ENCODE results near the gene ARID5B.

The ARID5B gene

GRCh38 chr10:62095181-62096122 is 194.0 kb downstream of the ARID5B start:
- Histone ChIP-seq H3K36me3 (ENCODE audit: control insufficient read depth in 1 of 2, insufficient read depth in 2 of 2, low read length in 2 of 2) (peaks cover 15 to 19% of the 10 kb centered on the region in 2 experiments), H3K4ac (ENCODE audit: low read depth, low read length) (no peak overlapping the region), H2BK12ac (ENCODE audit: low read length) (peak overlapping the region; percentile 10), H3K4me1 (ENCODE audit: control insufficient read depth in 1 of 2, insufficient read depth in 2 of 2, low read length in 2 of 2) (peaks cover 18 to 24% of the 10 kb centered on the region in 2 experiments), H3K4me3 (ENCODE audit: low read depth, low read length) (no peak overlapping the region), H2AFZ (ENCODE audit: insufficient read depth, low read length, poor library complexity) (no peak overlapping the region), H3K14ac (ENCODE audit: low read length) (no peak overlapping the region), H3K79me1 (ENCODE audit: low read length) (peaks cover 21% of the 10 kb centered on the region), H4K8ac (ENCODE audit: low read depth, low read length) (no peak overlapping the region), H3K27me3 (ENCODE audit: insufficient read depth, low read length) (no peaks in the 10 kb centered on the region), H4K12ac (ENCODE audit: low read depth, low read length) (no peak overlapping the region), H2BK5ac (ENCODE audit: low read depth, low read length, poor library complexity) (no peak overlapping the region), H4K91ac (ENCODE audit: low read depth, low read length) (no peak overlapping the region), H3K9me3 (ENCODE audit: insufficient read depth, low read depth, low read length) (no peaks in the 10 kb centered on the region), H2BK120ac (ENCODE audit: insufficient read depth, low read length, poor library complexity) (no peak overlapping the region), H3K18ac (ENCODE audit: low read length) (no peak overlapping the region), H2AK5ac (ENCODE audit: low read length) (no peak overlapping the region), H3K9ac (ENCODE audit: low read length) (no peak overlapping the region), H3K4me2 (ENCODE audit: low read length) (no peak overlapping the region), H3K23ac (ENCODE audit: low read length) (no peak overlapping the region), H3K27ac (ENCODE audit: low read depth, low read length) (peak overlapping the region; percentile 26), H3K79me2 (ENCODE audit: control insufficient read depth, insufficient read depth, low read length, poor library complexity) (peaks cover 7% of the 10 kb centered on the region)
- WGBS (ENCODE audit: extremely low coverage, insufficient coverage, insufficient read length): no CpG with 5 or more reads among the region's 12 CpGs
- no peak for DNase-seq

GRCh38 chr10:62096256-62096933 is 194.9 kb downstream of the ARID5B start:
- peaks cover 18 to 24% of the 10 kb centered on the region in 2 experiments for H3K4me1 ChIP-seq (ENCODE audit: control insufficient read depth in 1 of 2, insufficient read depth in 2 of 2, low read length in 2 of 2)
- H2BK120ac ChIP-seq (ENCODE audit: insufficient read depth, low read length, poor library complexity): no peak overlapping the region
- no peak overlapping the region for H4K91ac ChIP-seq (ENCODE audit: low read depth, low read length)
- H3K79me1 ChIP-seq (ENCODE audit: low read length): peaks cover 21% of the 10 kb centered on the region
- peaks cover 8 to 12% of the 10 kb centered on the region in 2 experiments for H3K36me3 ChIP-seq (ENCODE audit: control insufficient read depth in 1 of 2, insufficient read depth in 2 of 2, low read length in 2 of 2)
- H3K14ac ChIP-seq (ENCODE audit: low read length): no peak overlapping the region
- H3K23ac ChIP-seq (ENCODE audit: low read length): no peak overlapping the region
- peaks cover 7% of the 10 kb centered on the region for H3K79me2 ChIP-seq (ENCODE audit: control insufficient read depth, insufficient read depth, low read length, poor library complexity)
- no peak overlapping the region for H3K4ac ChIP-seq (ENCODE audit: low read depth, low read length)
- no peak overlapping the region for H3K4me3 ChIP-seq (ENCODE audit: low read depth, low read length)
- DNase-seq: no peak
- no peak overlapping the region for H3K27ac ChIP-seq (ENCODE audit: low read depth, low read length)
- H4K12ac ChIP-seq (ENCODE audit: low read depth, low read length): no peak overlapping the region
- H2BK12ac ChIP-seq (ENCODE audit: low read length): no peak overlapping the region
- H3K9ac ChIP-seq (ENCODE audit: low read length): no peak overlapping the region
- no peak overlapping the region for H2AFZ ChIP-seq (ENCODE audit: insufficient read depth, low read length, poor library complexity)
- H2BK5ac ChIP-seq (ENCODE audit: low read depth, low read length, poor library complexity): no peak overlapping the region
- H3K27me3 ChIP-seq (ENCODE audit: insufficient read depth, low read length): no peaks in the 10 kb centered on the region
- no peak overlapping the region for H3K4me2 ChIP-seq (ENCODE audit: low read length)
- no peak overlapping the region for H2AK5ac ChIP-seq (ENCODE audit: low read length)
- H4K8ac ChIP-seq (ENCODE audit: low read depth, low read length): no peak overlapping the region
- no peak overlapping the region for H3K18ac ChIP-seq (ENCODE audit: low read length)
- no CpG with 5 or more reads among the region's 4 CpGs for WGBS (ENCODE audit: extremely low coverage, insufficient coverage, insufficient read length)
- no peaks in the 10 kb centered on the region for H3K9me3 ChIP-seq (ENCODE audit: insufficient read depth, low read depth, low read length)

DNA sequence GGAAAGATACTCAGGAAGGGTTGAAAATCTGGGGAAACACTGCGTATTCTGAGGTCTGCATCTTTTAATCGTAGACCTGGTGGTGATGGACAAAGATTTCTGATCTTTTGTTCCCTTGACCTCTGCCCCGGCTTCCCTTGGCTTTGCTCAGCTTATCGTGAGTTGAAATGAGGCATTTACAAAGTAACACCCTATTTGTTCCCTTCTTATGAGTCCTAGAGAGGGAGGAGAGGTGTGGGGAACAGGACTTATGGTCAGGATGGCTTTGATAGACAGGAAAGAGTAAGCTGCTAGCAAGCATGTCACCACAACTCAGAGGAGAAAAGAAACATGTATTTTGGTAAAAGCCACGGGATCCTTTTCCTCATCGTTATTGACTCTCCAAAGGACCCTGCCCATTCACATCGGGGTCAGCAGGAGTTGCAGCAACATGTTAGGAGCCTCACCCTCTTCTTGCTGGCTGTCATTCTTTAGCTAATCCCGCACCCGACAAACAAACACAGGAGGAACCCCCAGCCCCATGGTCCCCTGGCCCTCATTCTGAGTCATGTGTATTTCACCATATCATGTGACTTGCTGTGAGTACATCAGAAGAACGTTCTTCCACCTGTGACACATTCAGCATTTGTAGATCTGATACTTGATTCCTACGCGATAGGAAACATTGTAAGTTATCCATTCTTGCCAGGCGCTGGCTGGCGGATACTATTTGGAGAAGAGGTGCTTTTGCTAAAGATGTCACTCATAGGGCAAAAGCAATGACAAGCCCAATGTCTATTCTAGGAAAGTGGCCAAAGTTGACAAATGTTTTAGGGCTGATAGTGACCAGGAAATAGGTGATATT is 197.0 kb downstream of the ARID5B start:
- no peak overlapping the region for H3K4me2 ChIP-seq (ENCODE audit: low read length)
- peak overlapping the region; percentile 4 for H4K91ac ChIP-seq (ENCODE audit: low read depth, low read length)
- H3K18ac ChIP-seq (ENCODE audit: low read length): no peak overlapping the region
- H3K23ac ChIP-seq (ENCODE audit: low read length): no peak overlapping the region
- H2BK5ac ChIP-seq (ENCODE audit: low read depth, low read length, poor library complexity): no peak overlapping the region
- H3K27me3 ChIP-seq (ENCODE audit: insufficient read depth, low read length): no peaks in the 10 kb centered on the region
- H3K4me3 ChIP-seq (ENCODE audit: low read depth, low read length): no peak overlapping the region
- no peak overlapping the region for H4K8ac ChIP-seq (ENCODE audit: low read depth, low read length)
- H3K79me1 ChIP-seq (ENCODE audit: low read length): peaks cover 10% of the 10 kb centered on the region
- H3K27ac ChIP-seq (ENCODE audit: low read depth, low read length): no peak overlapping the region
- H4K12ac ChIP-seq (ENCODE audit: low read depth, low read length): no peak overlapping the region
- H3K4ac ChIP-seq (ENCODE audit: low read depth, low read length): no peak overlapping the region
- WGBS (ENCODE audit: extremely low coverage, insufficient coverage, insufficient read length): no CpG with 5 or more reads among the region's 14 CpGs
- DNase-seq: peak; percentile 57 to 85
- H3K14ac ChIP-seq (ENCODE audit: low read length): no peak overlapping the region
- no peaks in the 10 kb centered on the region for H3K36me3 ChIP-seq (ENCODE audit: control insufficient read depth in 1 of 2, insufficient read depth in 2 of 2, low read length in 2 of 2)
- no peaks in the 10 kb centered on the region for H3K9me3 ChIP-seq (ENCODE audit: insufficient read depth, low read depth, low read length)
- no peak overlapping the region for H2AFZ ChIP-seq (ENCODE audit: insufficient read depth, low read length, poor library complexity)
- peaks cover 5 to 6% of the 10 kb centered on the region in 2 experiments for H3K4me1 ChIP-seq (ENCODE audit: control insufficient read depth in 1 of 2, insufficient read depth in 2 of 2, low read length in 2 of 2)
- H3K79me2 ChIP-seq (ENCODE audit: control insufficient read depth, insufficient read depth, low read length, poor library complexity): no peaks in the 10 kb centered on the region
- no peak overlapping the region for H2AK5ac ChIP-seq (ENCODE audit: low read length)
- H2BK12ac ChIP-seq (ENCODE audit: low read length): no peak overlapping the region
- H2BK120ac ChIP-seq (ENCODE audit: insufficient read depth, low read length, poor library complexity): peak overlapping the region; percentile 46
- H3K9ac ChIP-seq (ENCODE audit: low read length): no peak overlapping the region

- Histone ChIP-seq H3K9me3 (ENCODE audit: insufficient read depth, low read depth, low read length) (no peaks in the 10 kb centered on the region), H2AK5ac (ENCODE audit: low read length) (no peak overlapping the region), H3K27ac (ENCODE audit: low read depth, low read length) (no peak overlapping the region), H4K12ac (ENCODE audit: low read depth, low read length) (no peak overlapping the region), H2BK120ac (ENCODE audit: insufficient read depth, low read length, poor library complexity) (no peak overlapping the region), H3K4ac (ENCODE audit: low read depth, low read length) (no peak overlapping the region), H3K14ac (ENCODE audit: low read length) (no peak overlapping the region), H4K91ac (ENCODE audit: low read depth, low read length) (no peak overlapping the region), H4K8ac (ENCODE audit: low read depth, low read length) (no peak overlapping the region), H3K4me1 (ENCODE audit: control insufficient read depth in 1 of 2, insufficient read depth in 2 of 2, low read length in 2 of 2) (peaks cover 5 to 6% of the 10 kb centered on the region in 2 experiments), H2AFZ (ENCODE audit: insufficient read depth, low read length, poor library complexity) (no peak overlapping the region), H3K79me2 (ENCODE audit: control insufficient read depth, insufficient read depth, low read length, poor library complexity) (no peaks in the 10 kb centered on the region), H2BK5ac (ENCODE audit: low read depth, low read length, poor library complexity) (no peak overlapping the region), H3K23ac (ENCODE audit: low read length) (no peak overlapping the region), H3K18ac (ENCODE audit: low read length) (no peak overlapping the region), H3K36me3 (ENCODE audit: control insufficient read depth in 1 of 2, insufficient read depth in 2 of 2, low read length in 2 of 2) (no peaks in the 10 kb centered on the region), H3K79me1 (ENCODE audit: low read length) (peaks cover 8% of the 10 kb centered on the region), H3K4me2 (ENCODE audit: low read length) (no peak overlapping the region), H3K9ac (ENCODE audit: low read length) (no peak overlapping the region), H2BK12ac (ENCODE audit: low read length) (no peak overlapping the region), H3K4me3 (ENCODE audit: low read depth, low read length) (no peak overlapping the region), H3K27me3 (ENCODE audit: insufficient read depth, low read length) (no peaks in the 10 kb centered on the region)
- WGBS (ENCODE audit: extremely low coverage, insufficient coverage, insufficient read length): no CpG with 5 or more reads among the region's 3 CpGs
- DNase-seq: no peak
These were observed 197.8 kb downstream of the ARID5B start for GRCh38 chr10:62099299-62099698.
